ENCODE results near the gene SIGLEC12. TPM values are rescaled to one million over a fixed set of nuclear protein-coding genes. Genes with fewer than 3 reads are reported as not detected.
A peak's percentile ranks its signal among the peaks of the same experiment; 100 is the strongest.
"Not testable (repeated sequence)": the region's sequence is repeated elsewhere in the genome, so short reads cannot be mapped to it uniquely, and the experiment has no call there.

The SIGLEC12 gene
- polyA plus RNA-seq, 3 donors: 0.13 to 0.19 TPM; not detected in 1

GRCh38 chr19:51480590-51480989, 21.0 kb downstream of the SIGLEC12 start:
- DNase-seq: peak; percentile 67

- DNase-seq: no peak
Measured at GRCh38 chr19:51479531-51480331, 21.9 kb downstream of the SIGLEC12 start.

GRCh38 chr19:51478381-51479234, 23.0 kb downstream of the SIGLEC12 start, which contains the start of gene CEACAM18:
Gene CEACAM18 (plus strand): TSS chr19:51478539.
- no peak for DNase-seq

- DNase-seq: no peak
Measured at GRCh38 chr19:51477344-51477743, 24.3 kb downstream of the SIGLEC12 start.

- no peak for DNase-seq
Measured at GRCh38 chr19:51476164-51476563, 25.4 kb downstream of the SIGLEC12 start.

- DNase-seq: peak; percentile 38
Measured at GRCh38 chr19:51473009-51473707, 28.4 kb downstream of the SIGLEC12 start.

- DNase-seq: no peak
Measured at GRCh38 chr19:51472607-51473006, 29.0 kb downstream of the SIGLEC12 start.

GRCh38 chr19:51471527-51471926, 30.1 kb downstream of the SIGLEC12 start:
- DNase-seq: no peak

GRCh38 chr19:51470966-51471365, 30.6 kb downstream of the SIGLEC12 start:
- no peak for DNase-seq

GRCh38 chr19:51469629-51470028, 32.0 kb downstream of the SIGLEC12 start:
- no peak for DNase-seq

- no peak for DNase-seq
Measured at GRCh38 chr19:51469162-51469561, 32.4 kb downstream of the SIGLEC12 start.

GRCh38 chr19:51468545-51468920, 33.1 kb downstream of the SIGLEC12 start:
- no peak for DNase-seq

- DNase-seq: no peak
Measured at GRCh38 chr19:51467864-51468544, 33.6 kb downstream of the SIGLEC12 start.

- no peak for DNase-seq
Measured at GRCh38 chr19:51466723-51467122, 34.9 kb downstream of the SIGLEC12 start.

GRCh38 chr19:51463976-51464581, 37.5 kb downstream of the SIGLEC12 start:
- DNase-seq: not testable (repeated sequence)

GRCh38 chr19:51462681-51463080, 38.9 kb downstream of the SIGLEC12 start:
- DNase-seq: no peak

- DNase-seq: no peak
Measured at GRCh38 chr19:51462276-51462675, 39.3 kb downstream of the SIGLEC12 start.

- no peak for DNase-seq
Measured at GRCh38 chr19:51461723-51462161, 39.9 kb downstream of the SIGLEC12 start.

GRCh38 chr19:51460164-51460992, 41.2 kb downstream of the SIGLEC12 start:
- DNase-seq: no peak

GRCh38 chr19:51458899-51459505, 42.6 kb downstream of the SIGLEC12 start:
- DNase-seq: no peak
